Measurements from ENCODE around the gene AXIN1.
"Not testable (repeated sequence)": the region's sequence is repeated elsewhere in the genome, so short reads cannot be mapped to it uniquely, and the experiment has no call there.

The AXIN1 gene

DNA sequence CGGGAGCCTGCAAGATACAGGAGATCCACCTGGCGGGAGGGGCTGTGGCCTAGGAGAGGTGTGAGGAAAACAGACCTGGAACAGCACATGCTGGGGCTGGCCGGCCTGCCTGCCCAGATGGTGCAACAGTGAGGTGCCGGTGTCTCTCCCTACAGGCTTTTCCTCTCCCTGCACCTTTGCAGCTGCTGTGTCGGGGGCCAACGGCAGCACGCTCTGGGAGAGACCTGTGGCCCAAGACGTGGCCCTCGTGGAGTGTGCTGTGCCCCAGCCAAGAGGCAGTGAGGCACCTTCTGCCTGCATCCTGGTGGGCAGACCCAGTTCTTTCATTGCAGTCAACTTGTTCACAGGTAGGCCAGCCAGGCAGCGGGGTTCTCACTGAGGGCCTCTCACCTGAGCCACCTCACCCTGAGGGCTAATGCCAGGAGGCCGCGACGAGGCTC, 92.7 kb downstream of the AXIN1 start:
- ChIA-PET CTCF (interaction anchor here (0.6 kb wide), 1 partner anchor 14 kb away, joined by 3 read pairs; no protein-coding TSS in a partner anchor), POLR2A (ENCODE audit: low non-redundant PET) (no interaction called here)
- TF ChIP-seq, protein P1, sequence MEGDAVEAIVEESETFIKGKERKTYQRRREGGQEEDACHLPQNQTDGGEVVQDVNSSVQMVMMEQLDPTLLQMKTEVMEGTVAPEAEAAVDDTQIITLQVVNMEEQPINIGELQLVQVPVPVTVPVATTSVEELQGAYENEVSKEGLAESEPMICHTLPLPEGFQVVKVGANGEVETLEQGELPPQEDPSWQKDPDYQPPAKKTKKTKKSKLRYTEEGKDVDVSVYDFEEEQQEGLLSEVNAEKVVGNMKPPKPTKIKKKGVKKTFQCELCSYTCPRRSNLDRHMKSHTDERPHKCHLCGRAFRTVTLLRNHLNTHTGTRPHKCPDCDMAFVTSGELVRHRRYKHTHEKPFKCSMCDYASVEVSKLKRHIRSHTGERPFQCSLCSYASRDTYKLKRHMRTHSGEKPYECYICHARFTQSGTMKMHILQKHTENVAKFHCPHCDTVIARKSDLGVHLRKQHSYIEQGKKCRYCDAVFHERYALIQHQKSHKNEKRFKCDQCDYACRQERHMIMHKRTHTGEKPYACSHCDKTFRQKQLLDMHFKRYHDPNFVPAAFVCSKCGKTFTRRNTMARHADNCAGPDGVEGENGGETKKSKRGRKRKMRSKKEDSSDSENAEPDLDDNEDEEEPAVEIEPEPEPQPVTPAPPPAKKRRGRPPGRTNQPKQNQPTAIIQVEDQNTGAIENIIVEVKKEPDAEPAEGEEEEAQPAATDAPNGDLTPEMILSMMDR (conservative IDR thresholded peaks at IDR 0.05; ENCODE audit: low read depth), result no peak
- DNase-seq (ENCODE audit: low spot score), result no peak
- H3K27ac ChIP-seq, result no peak overlapping the region

- ChIA-PET CTCF (no interaction called here), POLR2A (ENCODE audit: low non-redundant PET) (no interaction called here)
- no peak for DNase-seq (ENCODE audit: low spot score)
- no peak overlapping the region for H3K27ac ChIP-seq
- TF ChIP-seq, protein P1 (conservative IDR thresholded peaks at IDR 0.05; ENCODE audit: low read depth), result no peak
Measured at GRCh38 chr16:259226-259625, 93.3 kb downstream of the AXIN1 start.

- CTCF ChIA-PET; DNase-seq (ENCODE audit: low spot score); POLR2A ChIA-PET (ENCODE audit: low non-redundant PET); H3K27ac ChIP-seq: not testable (repeated sequence)
Measured at GRCh38 chr16:258091-258490, 94.4 kb downstream of the AXIN1 start.

DNA sequence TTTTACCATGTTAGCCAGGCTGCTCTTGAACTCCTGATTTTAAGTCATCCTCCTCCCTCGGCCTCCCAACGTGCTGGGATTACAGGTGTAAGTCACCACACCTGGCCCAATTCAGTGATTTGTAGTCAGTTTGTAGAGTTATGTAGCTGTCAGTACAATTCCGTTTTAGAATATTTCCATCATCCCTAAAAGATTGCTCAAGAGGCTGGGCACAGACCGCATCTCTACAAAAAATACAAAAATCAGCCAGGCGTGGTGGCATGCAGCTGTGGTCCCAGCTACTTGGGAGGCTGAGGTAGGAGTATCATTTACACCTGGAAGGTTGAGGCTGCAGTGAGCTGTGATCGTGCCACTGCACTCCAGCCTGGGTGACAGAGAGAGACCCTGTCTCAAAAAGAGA, 97.3 kb downstream of the AXIN1 start:
- CTCF ChIA-PET, result no interaction called here
- POLR2A ChIA-PET (ENCODE audit: low non-redundant PET), result no interaction called here
- no peak for DNase-seq (ENCODE audit: low spot score)
- H3K27ac ChIP-seq, result no peak overlapping the region
- TF ChIP-seq, protein P1 (conservative IDR thresholded peaks at IDR 0.05; ENCODE audit: low read depth), result no peak

GRCh38 chr16:254461-254860, 98.1 kb downstream of the AXIN1 start:
- no peak for DNase-seq (ENCODE audit: low spot score)
- TF ChIP-seq, protein P1 (conservative IDR thresholded peaks at IDR 0.05; ENCODE audit: low read depth), result no peak
- ChIA-PET CTCF (no interaction called here), POLR2A (ENCODE audit: low non-redundant PET) (no interaction called here)
- no peak overlapping the region for H3K27ac ChIP-seq

GRCh38 chr16:253833-254232, 98.7 kb downstream of the AXIN1 start:
- DNase-seq (ENCODE audit: low spot score), result no peak
- POLR2A ChIA-PET (ENCODE audit: low non-redundant PET), result no interaction called here
- CTCF ChIA-PET, result interaction anchor here (0.6 kb wide), 1 partner anchor 114 kb away, joined by 3 read pairs; no protein-coding TSS in a partner anchor
- H3K27ac ChIP-seq, result no peak overlapping the region
- TF ChIP-seq, protein P1 (conservative IDR thresholded peaks at IDR 0.05; ENCODE audit: low read depth), result no peak

GRCh38 chr16:252366-253337, 99.9 kb downstream of the AXIN1 start:
- TF ChIP-seq, protein P1 (conservative IDR thresholded peaks at IDR 0.05; ENCODE audit: low read depth), result no peak
- H3K27ac ChIP-seq, result no peak overlapping the region
- DNase-seq (ENCODE audit: low spot score), result no peak
- POLR2A ChIA-PET (ENCODE audit: low non-redundant PET), result no interaction called here
- CTCF ChIA-PET, result interaction anchor here (1.1 kb wide), 1 partner anchor 71 kb away, joined by 7 read pairs; no protein-coding TSS in a partner anchor

Measured in RWPE1 (cell line).